ENCODE data around the gene GRIN2A.

The GRIN2A gene

DNA sequence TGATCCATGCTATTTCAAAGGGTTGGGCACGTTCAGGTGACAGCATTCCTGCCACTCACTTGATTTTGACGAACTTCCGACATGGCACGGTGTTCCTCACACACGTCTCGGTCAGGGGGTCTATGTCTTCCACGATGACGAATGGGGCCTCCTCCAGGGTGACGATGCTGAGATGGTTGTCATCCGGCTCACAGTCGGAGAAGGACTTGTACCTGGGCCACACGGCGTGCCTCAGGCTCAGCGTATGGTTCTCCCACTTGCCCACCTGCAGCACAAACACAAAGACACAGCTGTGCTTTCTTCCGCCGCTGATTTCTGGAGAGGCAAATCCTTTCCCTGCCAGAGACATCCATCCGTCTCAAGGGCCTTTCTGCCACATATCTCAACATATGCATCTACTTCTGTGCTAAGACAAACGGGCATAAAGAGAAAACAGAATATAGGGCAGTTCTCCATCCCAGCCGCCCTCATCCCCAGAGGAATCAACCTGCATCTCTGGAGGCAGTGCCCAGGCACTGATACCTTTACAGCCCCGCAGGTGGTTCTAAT is 332.5 kb downstream of the GRIN2A start:
- TF ChIP-seq, protein P1, sequence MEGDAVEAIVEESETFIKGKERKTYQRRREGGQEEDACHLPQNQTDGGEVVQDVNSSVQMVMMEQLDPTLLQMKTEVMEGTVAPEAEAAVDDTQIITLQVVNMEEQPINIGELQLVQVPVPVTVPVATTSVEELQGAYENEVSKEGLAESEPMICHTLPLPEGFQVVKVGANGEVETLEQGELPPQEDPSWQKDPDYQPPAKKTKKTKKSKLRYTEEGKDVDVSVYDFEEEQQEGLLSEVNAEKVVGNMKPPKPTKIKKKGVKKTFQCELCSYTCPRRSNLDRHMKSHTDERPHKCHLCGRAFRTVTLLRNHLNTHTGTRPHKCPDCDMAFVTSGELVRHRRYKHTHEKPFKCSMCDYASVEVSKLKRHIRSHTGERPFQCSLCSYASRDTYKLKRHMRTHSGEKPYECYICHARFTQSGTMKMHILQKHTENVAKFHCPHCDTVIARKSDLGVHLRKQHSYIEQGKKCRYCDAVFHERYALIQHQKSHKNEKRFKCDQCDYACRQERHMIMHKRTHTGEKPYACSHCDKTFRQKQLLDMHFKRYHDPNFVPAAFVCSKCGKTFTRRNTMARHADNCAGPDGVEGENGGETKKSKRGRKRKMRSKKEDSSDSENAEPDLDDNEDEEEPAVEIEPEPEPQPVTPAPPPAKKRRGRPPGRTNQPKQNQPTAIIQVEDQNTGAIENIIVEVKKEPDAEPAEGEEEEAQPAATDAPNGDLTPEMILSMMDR (IDR thresholded peaks at IDR 0.05; ENCODE audit: unreplicated experiment in 3 of 3): no peak
- Mint-ChIP-seq H3K27me3 (ENCODE audit: low read depth) (peaks cover 7% of the 10 kb centered on the region), H3K4me1 (peaks cover 5% of the 10 kb centered on the region), H3K4me3 (no peak overlapping the region), H3K9me3 (no peaks in the 10 kb centered on the region), H3K36me3 (ENCODE audit: low read depth) (no peaks in the 10 kb centered on the region), H3K27ac (no peak overlapping the region)

DNA sequence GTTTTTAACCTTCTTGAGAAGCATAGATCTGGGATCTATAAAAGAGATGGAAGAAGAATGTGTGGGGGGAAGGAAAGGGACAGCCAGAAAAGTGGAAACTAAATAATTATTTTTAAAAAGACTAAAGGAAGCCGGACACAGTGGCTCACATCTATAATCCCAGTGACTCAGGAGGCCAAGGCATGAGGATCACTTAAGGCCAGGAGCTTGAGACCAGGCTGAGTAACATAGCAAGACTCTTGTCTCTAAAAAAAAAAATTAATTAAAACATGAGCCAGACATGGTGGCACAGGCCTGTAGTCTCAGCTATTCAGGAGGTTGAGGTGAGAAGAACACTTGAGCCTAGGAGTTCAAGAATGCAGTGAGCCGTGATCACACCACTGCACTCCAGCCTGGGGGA is 335.1 kb downstream of the GRIN2A start:
- H3K4me3 Mint-ChIP-seq: no peak overlapping the region
- no peaks in the 10 kb centered on the region for H3K9me3 Mint-ChIP-seq
- TF ChIP-seq, protein P1 (IDR thresholded peaks at IDR 0.05; ENCODE audit: unreplicated experiment in 3 of 3): no peak
- H3K4me1 Mint-ChIP-seq: no peaks in the 10 kb centered on the region
- no peaks in the 10 kb centered on the region for H3K36me3 Mint-ChIP-seq (ENCODE audit: low read depth)
- H3K27ac Mint-ChIP-seq: no peak overlapping the region
- peaks cover 7% of the 10 kb centered on the region for H3K27me3 Mint-ChIP-seq (ENCODE audit: low read depth)

DNA sequence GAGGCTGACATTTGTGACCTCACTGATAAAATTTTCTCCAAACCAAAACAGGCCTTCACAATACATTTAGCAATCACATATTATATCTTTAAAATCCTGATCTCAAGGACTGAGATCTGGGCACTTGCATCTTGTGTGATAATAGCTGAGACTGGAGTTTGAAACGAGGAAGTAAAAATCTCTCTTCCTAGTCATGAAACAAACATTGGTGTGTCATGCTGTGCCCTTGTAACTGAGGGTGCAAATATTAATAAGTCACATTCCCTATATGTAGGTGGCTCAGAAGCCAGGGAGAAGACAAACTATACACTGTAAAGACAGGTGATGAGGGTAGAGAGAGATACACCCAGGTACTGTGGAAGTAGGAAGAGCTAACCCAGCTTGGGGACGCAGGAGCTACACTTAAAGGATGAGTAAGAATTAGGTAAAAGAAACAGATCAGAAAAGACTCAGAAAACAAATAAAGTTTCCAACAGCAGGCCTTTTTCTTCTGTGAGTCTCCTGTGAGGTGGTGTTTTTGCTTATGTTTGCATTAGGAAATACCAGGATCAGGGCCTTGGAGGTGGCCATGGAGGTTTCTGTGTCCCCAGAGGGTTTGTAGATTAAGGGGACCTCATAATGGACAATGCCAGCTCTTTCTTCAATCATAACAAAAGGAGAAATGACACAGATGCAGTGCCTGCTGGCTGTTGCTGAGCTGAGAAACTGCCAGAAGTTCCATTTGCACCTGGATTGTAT is 335.7 kb downstream of the GRIN2A start:
- peaks cover 7% of the 10 kb centered on the region for H3K27me3 Mint-ChIP-seq (ENCODE audit: low read depth)
- TF ChIP-seq, protein P1 (IDR thresholded peaks at IDR 0.05; ENCODE audit: unreplicated experiment in 3 of 3): no peak
- no peaks in the 10 kb centered on the region for H3K9me3 Mint-ChIP-seq
- H3K4me3 Mint-ChIP-seq: no peak overlapping the region
- H3K4me1 Mint-ChIP-seq: no peaks in the 10 kb centered on the region
- no peak overlapping the region for H3K27ac Mint-ChIP-seq
- H3K36me3 Mint-ChIP-seq (ENCODE audit: low read depth): no peaks in the 10 kb centered on the region

DNA sequence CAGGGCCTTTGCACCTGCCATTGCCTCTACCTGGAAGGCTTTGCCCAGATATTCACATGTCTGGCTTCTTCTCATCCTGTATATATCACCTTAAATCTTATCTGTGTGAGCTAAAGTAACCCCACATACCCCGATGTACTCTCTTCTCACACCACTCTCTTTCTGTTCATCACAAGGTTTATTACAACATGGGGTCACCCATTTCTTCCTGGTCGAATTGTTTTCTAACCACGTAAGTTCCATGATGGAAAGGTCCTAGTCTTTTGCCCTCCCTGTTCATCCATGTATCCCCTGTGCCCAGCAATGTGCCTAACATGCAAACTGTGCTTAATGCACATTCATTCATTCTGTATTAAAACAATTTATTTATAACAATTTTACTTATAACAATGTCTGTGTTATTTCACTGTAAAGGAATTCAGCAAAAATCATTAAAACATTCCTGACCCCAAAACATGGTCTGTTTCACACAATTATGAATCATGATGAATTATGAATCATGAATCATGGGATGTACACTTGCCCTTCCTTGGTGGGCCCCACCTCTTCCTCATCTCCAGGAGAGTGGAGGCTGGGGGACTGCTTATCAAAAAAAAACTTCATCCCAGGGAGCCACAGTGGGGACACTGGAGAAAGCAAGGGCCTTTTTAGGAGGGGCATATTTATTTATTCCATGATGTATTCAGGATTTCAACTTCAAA is 336.4 kb downstream of the GRIN2A start:
- no peaks in the 10 kb centered on the region for H3K9me3 Mint-ChIP-seq

DNA sequence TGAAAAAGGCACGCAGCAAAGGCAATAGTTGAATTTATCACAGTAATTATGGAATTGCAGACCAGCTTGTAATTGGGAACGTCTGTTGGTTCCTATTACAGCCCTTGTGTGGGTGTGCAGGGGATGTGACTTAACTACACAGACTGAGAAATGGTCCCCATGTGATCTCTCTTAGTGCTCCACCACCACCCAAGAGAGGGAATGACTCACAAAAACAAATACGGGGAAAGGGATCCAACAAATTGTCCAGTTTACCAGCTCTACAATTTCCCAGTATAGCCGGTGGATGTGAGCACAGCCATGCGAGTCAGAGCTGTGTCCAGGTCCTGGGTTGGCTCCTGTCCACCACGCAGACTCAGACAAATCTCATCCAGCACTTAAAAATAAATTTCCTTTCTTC is 337.9 kb downstream of the GRIN2A start:
- Mint-ChIP-seq H3K27me3 (ENCODE audit: low read depth) (peaks cover 4% of the 10 kb centered on the region), H3K4me1 (no peaks in the 10 kb centered on the region), H3K9me3 (no peaks in the 10 kb centered on the region), H3K27ac (no peak overlapping the region), H3K36me3 (ENCODE audit: low read depth) (no peaks in the 10 kb centered on the region), H3K4me3 (no peak overlapping the region)
- TF ChIP-seq, protein P1 (IDR thresholded peaks at IDR 0.05; ENCODE audit: unreplicated experiment in 3 of 3): no peak

More for the DNA sequence above, 336.4 kb downstream of the GRIN2A start:
- Mint-ChIP-seq H3K4me3 (no peak overlapping the region), H3K36me3 (ENCODE audit: low read depth) (no peaks in the 10 kb centered on the region), H3K27ac (no peak overlapping the region), H3K27me3 (ENCODE audit: low read depth) (peaks cover 7% of the 10 kb centered on the region), H3K4me1 (no peaks in the 10 kb centered on the region)
- TF ChIP-seq, protein P1 (IDR thresholded peaks at IDR 0.05; ENCODE audit: unreplicated experiment in 3 of 3): no peak

Data from nephron (organoid).